A549 (cell line): Measurements from ENCODE around the gene ANKRD7.

Source experiments
- CEBPB ChIP-seq, 2 experiments: fragments of >200 bp in 1 of 2; sonication (Bioruptor Twin) in 1 of 2; formaldehyde crosslinking in 1 of 2; IDR thresholded peaks; 2 replicates each; pipeline ENCODE4 v1.6.1; 2012 to 2016
- EHMT2 ChIP-seq: fragments of 200-600 bp; sonication (generic); IDR thresholded peaks from 2 replicates; pipeline ENCODE4 v1.6.1; 2016; ENCODE audit warnings: antibody characterized with exemption, low read depth, mild to moderate bottlenecking, moderate library complexity
- TF ChIP-seq, protein P1 (sequence below): fragments of >200 bp; sonication (Bioruptor Twin); formaldehyde crosslinking; IDR thresholded peaks from 3 replicates; pipeline ENCODE4 v1.5.1; 2016
- TF ChIP-seq, protein P2 (sequence below): IDR thresholded peaks from 2 replicates; pipeline ENCODE4 v1.6.1; 2012

DNA sequence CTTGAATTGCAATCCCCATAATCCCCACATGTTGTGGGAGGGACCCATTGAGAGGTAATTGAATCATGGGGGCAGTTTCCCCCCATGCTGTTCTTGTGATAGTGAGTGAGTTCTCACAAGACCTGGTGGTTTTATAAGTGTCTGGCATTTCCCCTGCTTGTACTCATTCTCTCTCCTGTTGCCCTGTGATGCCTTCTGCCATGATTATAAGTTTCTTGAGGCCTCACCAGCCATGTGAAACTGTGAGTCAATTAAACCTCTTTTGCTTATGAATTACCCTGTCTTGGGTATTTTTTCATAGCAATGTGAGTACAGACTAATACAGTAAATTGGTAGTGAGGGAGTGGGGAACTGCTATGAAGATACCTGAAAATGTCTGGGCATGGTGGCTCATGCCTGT is 65.0 kb downstream of the ANKRD7 start:
- TF ChIP-seq CEBPB (IDR thresholded peaks at IDR 0.05) (no peak), EHMT2 (no peak)
- TF ChIP-seq, protein P1, sequence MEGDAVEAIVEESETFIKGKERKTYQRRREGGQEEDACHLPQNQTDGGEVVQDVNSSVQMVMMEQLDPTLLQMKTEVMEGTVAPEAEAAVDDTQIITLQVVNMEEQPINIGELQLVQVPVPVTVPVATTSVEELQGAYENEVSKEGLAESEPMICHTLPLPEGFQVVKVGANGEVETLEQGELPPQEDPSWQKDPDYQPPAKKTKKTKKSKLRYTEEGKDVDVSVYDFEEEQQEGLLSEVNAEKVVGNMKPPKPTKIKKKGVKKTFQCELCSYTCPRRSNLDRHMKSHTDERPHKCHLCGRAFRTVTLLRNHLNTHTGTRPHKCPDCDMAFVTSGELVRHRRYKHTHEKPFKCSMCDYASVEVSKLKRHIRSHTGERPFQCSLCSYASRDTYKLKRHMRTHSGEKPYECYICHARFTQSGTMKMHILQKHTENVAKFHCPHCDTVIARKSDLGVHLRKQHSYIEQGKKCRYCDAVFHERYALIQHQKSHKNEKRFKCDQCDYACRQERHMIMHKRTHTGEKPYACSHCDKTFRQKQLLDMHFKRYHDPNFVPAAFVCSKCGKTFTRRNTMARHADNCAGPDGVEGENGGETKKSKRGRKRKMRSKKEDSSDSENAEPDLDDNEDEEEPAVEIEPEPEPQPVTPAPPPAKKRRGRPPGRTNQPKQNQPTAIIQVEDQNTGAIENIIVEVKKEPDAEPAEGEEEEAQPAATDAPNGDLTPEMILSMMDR: no peak
- TF ChIP-seq, protein P2, sequence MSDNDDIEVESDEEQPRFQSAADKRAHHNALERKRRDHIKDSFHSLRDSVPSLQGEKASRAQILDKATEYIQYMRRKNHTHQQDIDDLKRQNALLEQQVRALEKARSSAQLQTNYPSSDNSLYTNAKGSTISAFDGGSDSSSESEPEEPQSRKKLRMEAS: no peak
